Muscle layer of duodenum (tissue), 2 donors: ENCODE measurements around the gene DHCR7.

Experiments
- H3K27ac ChIP-seq: one replicate; pipeline ENCODE4 v1.7.0; 2013; ENCODE audit warnings: mild to moderate bottlenecking, low read length
- H3K27me3 ChIP-seq: one replicate; pipeline ENCODE4 v1.7.0; 2013; ENCODE audit warnings: low read depth, mild to moderate bottlenecking, control low read depth, low read length
- H3K36me3 ChIP-seq, 2 donors: one replicate each; pipeline ENCODE4 v1.7.0; 2013; ENCODE audit warnings: low read length in 2 of 2, control low read depth in 1 of 2, mild to moderate bottlenecking in 1 of 2; ENCODE audit not compliant: insufficient read depth in 2 of 2, control insufficient read depth in 1 of 2
- H3K4me1 ChIP-seq, 2 donors: one replicate each; pipeline ENCODE4 v1.7.0; 2013; ENCODE audit warnings: low read length in 2 of 2, mild to moderate bottlenecking in 2 of 2, control low read depth in 1 of 2, moderate library complexity in 1 of 2; ENCODE audit not compliant: insufficient read depth in 2 of 2, control insufficient read depth in 1 of 2
- H3K4me3 ChIP-seq, 2 donors: one replicate each; pipeline ENCODE4 v1.7.0; 2013; ENCODE audit warnings: low read length in 2 of 2, low read depth in 1 of 2, mild to moderate bottlenecking in 1 of 2
- H3K9me3 ChIP-seq, 2 donors: one replicate each; pipeline ENCODE4 v1.7.0; 2013; ENCODE audit warnings: low read length in 2 of 2, control low read depth in 1 of 2, mild to moderate bottlenecking in 1 of 2; ENCODE audit not compliant: control insufficient read depth in 1 of 2
- donor health status: healthy.

The DHCR7 gene

GRCh38 chr11:71448257-71449171 is at the start of gene DHCR7:
Gene DHCR7, minus strand, starts transcription at chr11:71448393. Its CDS starts 3,441 bp downstream, at chr11:71444952.
- Histone ChIP-seq H3K4me3 (peak within 1 kb of the TSS; percentile 81 to 87), H3K36me3 (peaks cover 7 to 12% of the 10 kb centered on the region in 2 donors), H3K27me3 (no peaks in the 10 kb centered on the region), H3K4me1 (peaks cover 5 to 23% of the 10 kb centered on the region in 2 donors), H3K9me3 (peaks cover 0 to 3% of the 10 kb centered on the region in 2 donors), H3K27ac (peak within 1 kb of the TSS; percentile 68)

- Histone ChIP-seq H3K9me3 (no peaks in the 10 kb centered on the region), H3K27me3 (no peaks in the 10 kb centered on the region), H3K36me3 (peaks cover 62 to 86% of the 10 kb centered on the region in 2 donors), H3K27ac (no peak overlapping the region), H3K4me1 (no peaks in the 10 kb centered on the region), H3K4me3 (no peak overlapping the region)
These were observed 48.2 kb upstream of the DHCR7 start for GRCh38 chr11:71496421-71496820.

GRCh38 chr11:71495286-71496230 is 47.4 kb upstream of the DHCR7 start:
- Histone ChIP-seq H3K9me3 (no peaks in the 10 kb centered on the region), H3K4me1 (no peaks in the 10 kb centered on the region), H3K4me3 (no peak overlapping the region), H3K27ac (no peak overlapping the region), H3K36me3 (peaks cover 58 to 86% of the 10 kb centered on the region in 2 donors), H3K27me3 (no peaks in the 10 kb centered on the region)

GRCh38 chr11:71491940-71492339 is 43.7 kb upstream of the DHCR7 start:
- Histone ChIP-seq H3K4me1 (no peaks in the 10 kb centered on the region), H3K36me3 (peaks cover 39 to 55% of the 10 kb centered on the region in 2 donors), H3K9me3 (no peaks in the 10 kb centered on the region), H3K27ac (no peak overlapping the region), H3K4me3 (no peak overlapping the region), H3K27me3 (no peaks in the 10 kb centered on the region)

- Histone ChIP-seq H3K36me3 (peaks cover 38 to 51% of the 10 kb centered on the region in 2 donors), H3K27ac (no peak overlapping the region), H3K4me1 (no peaks in the 10 kb centered on the region), H3K9me3 (no peaks in the 10 kb centered on the region), H3K27me3 (no peaks in the 10 kb centered on the region), H3K4me3 (no peak overlapping the region)
These were observed 43.3 kb upstream of the DHCR7 start for GRCh38 chr11:71491531-71491930.

GRCh38 chr11:71490731-71491390 is 42.7 kb upstream of the DHCR7 start:
- H3K4me3 ChIP-seq = no peak overlapping the region

GRCh38 chr11:71490044-71490730 is 42.0 kb upstream of the DHCR7 start:
- H3K4me3 ChIP-seq = no peak overlapping the region
- H3K9me3 ChIP-seq = no peaks in the 10 kb centered on the region
- peaks cover 34 to 51% of the 10 kb centered on the region in 2 donors for H3K36me3 ChIP-seq
- H3K27me3 ChIP-seq = no peaks in the 10 kb centered on the region
- no peak overlapping the region for H3K27ac ChIP-seq
- no peaks in the 10 kb centered on the region for H3K4me1 ChIP-seq

More at GRCh38 chr11:71490731-71491390, 42.7 kb upstream of the DHCR7 start:
- no peaks in the 10 kb centered on the region for H3K4me1 ChIP-seq
- no peaks in the 10 kb centered on the region for H3K27me3 ChIP-seq
- H3K9me3 ChIP-seq = no peaks in the 10 kb centered on the region
- H3K36me3 ChIP-seq = peaks cover 34 to 51% of the 10 kb centered on the region in 2 donors
- H3K27ac ChIP-seq = no peak overlapping the region

GRCh38 chr11:71489311-71490043 is 41.3 kb upstream of the DHCR7 start:
- Histone ChIP-seq H3K36me3 (peaks cover 36 to 56% of the 10 kb centered on the region in 2 donors), H3K4me3 (no peak overlapping the region), H3K9me3 (no peaks in the 10 kb centered on the region), H3K27me3 (no peaks in the 10 kb centered on the region), H3K27ac (no peak overlapping the region), H3K4me1 (no peaks in the 10 kb centered on the region)

GRCh38 chr11:71488681-71489270 is 40.6 kb upstream of the DHCR7 start:
- H3K27ac ChIP-seq = no peak overlapping the region
- H3K36me3 ChIP-seq = peaks cover 39 to 57% of the 10 kb centered on the region in 2 donors
- no peak overlapping the region for H3K4me3 ChIP-seq
- no peaks in the 10 kb centered on the region for H3K27me3 ChIP-seq
- no peaks in the 10 kb centered on the region for H3K4me1 ChIP-seq
- H3K9me3 ChIP-seq = no peaks in the 10 kb centered on the region

GRCh38 chr11:71486320-71486719 is 38.1 kb upstream of the DHCR7 start:
- Histone ChIP-seq H3K36me3 (peaks cover 51 to 65% of the 10 kb centered on the region in 2 donors), H3K9me3 (no peaks in the 10 kb centered on the region), H3K27me3 (no peaks in the 10 kb centered on the region), H3K27ac (no peak overlapping the region), H3K4me3 (no peak overlapping the region), H3K4me1 (no peaks in the 10 kb centered on the region)
